Measurements from ENCODE around the gene TMPRSS2.
"Not testable (repeated sequence)": the region's sequence is repeated elsewhere in the genome, so short reads cannot be mapped to it uniquely, and the experiment has no call there.

The TMPRSS2 gene

GRCh38 chr21:41425588-41425953, 82.4 kb downstream of the TMPRSS2 start:
- no peak for DNase-seq

GRCh38 chr21:41423305-41423636, 84.7 kb downstream of the TMPRSS2 start:
- not testable (repeated sequence) for DNase-seq

GRCh38 chr21:41422546-41423304, 85.2 kb downstream of the TMPRSS2 start:
- no peak for DNase-seq

- DNase-seq: not testable (repeated sequence)
These were observed 87.0 kb downstream of the TMPRSS2 start for GRCh38 chr21:41420998-41421397.

- DNase-seq: peak; percentile 92
These were observed 87.8 kb downstream of the TMPRSS2 start for GRCh38 chr21:41419921-41420862.

GRCh38 chr21:41418956-41419680, 88.8 kb downstream of the TMPRSS2 start:
- DNase-seq: no peak

- no peak for DNase-seq
These were observed 89.6 kb downstream of the TMPRSS2 start for GRCh38 chr21:41418393-41418792.

- not testable (repeated sequence) for DNase-seq
These were observed 90.5 kb downstream of the TMPRSS2 start for GRCh38 chr21:41417505-41417904.
